ENCODE results near the gene CCDC192.

- no peak for TF ChIP-seq CTCF (IDR thresholded peaks at IDR 0.05)
- TF ChIP-seq EP300 (IDR thresholded peaks at IDR 0.05): no peak
- TF ChIP-seq POLR2AphosphoS5 (IDR thresholded peaks at IDR 0.05): no peak
These were observed 247.7 kb downstream of the CCDC192 start for GRCh38 chr5:127950707-127951391.

Measured in esophagus muscularis mucosa (tissue), 4 donors.